GM19351 (cell line): ENCODE measurements around the gene GDF10.

Experiments
- ATAC-seq: cut with Tn5 transposase; IDR thresholded peaks from one replicate; pipeline ENCODE4 v1.9.1; 2021; ENCODE audit warnings: mild to moderate bottlenecking, moderate library complexity; ENCODE audit not compliant: unreplicated experiment

Gene GDF10

DNA sequence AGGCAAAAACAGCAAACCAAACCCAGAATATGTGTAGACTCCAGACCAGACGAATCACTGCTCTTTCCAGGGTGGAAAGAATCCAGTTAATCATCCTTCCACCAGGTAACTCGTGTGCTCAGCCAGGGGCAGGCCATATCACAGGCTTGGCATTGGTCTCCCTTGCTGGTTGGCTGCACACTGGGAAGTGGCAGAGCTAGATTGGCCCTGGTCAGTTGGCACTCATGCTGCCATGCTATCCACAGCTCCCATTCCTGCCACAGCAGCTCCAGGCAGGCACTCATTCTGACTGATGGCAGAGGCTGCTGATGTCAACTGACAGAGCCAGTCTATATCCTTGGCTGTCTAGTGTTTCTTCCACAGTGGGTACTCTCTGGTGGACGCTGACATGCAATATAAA lies 9.7 kb upstream of the GDF10 start:
- ATAC-seq: no peak

- ATAC-seq: no peak
These were observed 8.3 kb upstream of the GDF10 start for GRCh38 chr10:47291682-47292081.

DNA sequence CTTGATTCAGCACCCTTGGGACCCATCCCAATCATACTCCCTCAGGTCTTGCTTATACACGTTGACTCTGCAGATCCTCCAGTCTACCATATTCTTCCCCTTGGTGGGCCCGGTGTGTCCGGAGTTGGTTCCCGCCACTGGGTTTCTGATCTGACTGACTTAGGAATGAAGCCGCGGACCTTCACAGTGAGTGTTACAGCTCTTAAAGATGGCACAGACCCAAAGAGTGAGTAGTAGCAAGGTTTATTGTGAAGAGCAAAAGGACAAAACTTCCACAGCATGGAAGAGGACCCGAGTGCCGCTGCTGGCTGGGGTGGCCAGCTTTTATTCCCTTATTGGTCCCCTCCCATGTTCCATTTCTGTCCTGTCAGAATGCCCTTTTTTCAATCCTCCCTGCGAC lies 5.9 kb upstream of the GDF10 start:
- no peak for ATAC-seq

- ATAC-seq: no peak
These were observed 5.5 kb upstream of the GDF10 start for GRCh38 chr10:47294501-47294900.

DNA sequence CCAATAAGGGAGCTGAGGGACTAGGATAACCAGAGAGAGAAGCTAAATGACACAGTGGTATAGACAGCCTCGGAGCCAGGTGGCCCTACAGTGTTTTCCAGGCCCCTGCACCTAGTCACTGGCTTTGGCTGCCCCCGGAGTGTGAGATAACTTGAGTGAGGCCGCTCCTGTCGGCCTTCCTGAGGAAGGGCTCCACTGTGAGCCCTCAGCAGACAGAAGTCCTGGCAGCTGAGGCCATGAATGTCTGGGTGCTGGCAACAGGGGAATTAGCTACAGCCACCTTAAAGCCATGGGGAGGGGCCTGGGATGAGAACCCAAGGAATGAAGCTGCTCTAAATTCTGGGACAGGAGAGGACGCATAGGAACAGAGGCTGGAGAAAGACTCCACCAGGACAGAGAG lies 4.6 kb upstream of the GDF10 start:
- ATAC-seq: no peak

DNA sequence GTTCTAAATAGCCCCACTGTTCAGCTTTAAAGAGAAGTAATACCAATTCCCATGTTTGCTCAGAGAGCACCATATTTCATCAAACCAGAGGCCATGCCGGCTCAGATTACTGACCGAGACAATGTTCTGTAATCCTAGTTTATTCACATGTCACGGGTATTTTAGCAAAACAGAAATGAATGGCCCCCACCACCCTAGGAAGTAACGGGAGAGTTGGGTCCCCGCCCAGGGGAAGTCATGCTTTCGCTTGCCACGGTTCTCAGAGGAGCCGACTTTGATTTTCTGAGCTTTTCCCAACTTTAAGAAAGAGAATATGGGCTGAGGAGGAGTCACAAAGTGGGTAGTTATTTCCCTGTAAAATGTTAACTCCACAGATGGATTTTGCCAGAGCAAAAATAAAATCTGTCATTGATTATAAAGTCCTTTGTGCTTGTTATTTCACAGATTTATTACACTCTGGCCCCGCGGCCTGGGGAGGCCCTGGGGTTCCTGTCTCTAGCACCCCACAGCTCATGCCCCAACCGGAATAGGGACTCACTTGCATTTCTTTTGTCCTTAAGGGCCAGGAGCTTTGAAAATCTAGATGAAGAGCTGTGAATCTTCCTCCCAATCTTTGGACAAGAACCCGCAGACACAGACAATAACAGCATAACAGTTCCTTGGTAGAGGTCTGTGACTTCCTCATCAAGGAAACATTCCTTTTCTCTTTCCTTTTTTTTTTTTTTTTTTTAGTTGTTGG lies 3.7 kb upstream of the GDF10 start:
- no peak for ATAC-seq

- ATAC-seq: no peak
These were observed 3.1 kb upstream of the GDF10 start for GRCh38 chr10:47296941-47297340.

- no peak for ATAC-seq
These were observed 2.0 kb upstream of the GDF10 start for GRCh38 chr10:47297866-47298540.

GRCh38 chr10:47298715-47299114 lies 1.3 kb upstream of the GDF10 start:
- ATAC-seq: no peak

DNA sequence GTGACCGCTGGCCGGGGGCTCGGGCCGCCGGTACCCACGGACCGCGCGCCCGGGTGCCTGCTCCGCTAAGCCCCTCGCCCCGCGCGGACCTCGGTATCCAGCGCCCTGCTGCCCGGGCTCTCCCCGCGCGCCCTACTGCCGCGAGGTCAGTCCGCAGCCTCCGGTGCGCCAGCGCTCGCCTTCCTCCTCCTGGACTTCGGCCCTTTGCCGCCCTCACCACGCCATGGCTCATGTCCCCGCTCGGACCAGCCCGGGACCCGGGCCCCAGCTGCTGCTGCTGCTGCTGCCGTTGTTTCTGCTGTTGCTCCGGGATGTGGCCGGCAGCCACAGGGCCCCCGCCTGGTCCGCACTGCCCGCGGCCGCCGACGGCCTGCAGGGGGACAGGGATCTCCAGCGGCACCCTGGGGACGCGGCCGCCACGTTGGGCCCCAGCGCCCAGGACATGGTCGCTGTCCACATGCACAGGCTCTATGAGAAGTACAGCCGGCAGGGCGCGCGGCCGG lies 483 bp downstream of the GDF10 start:
- no peak for ATAC-seq

DNA sequence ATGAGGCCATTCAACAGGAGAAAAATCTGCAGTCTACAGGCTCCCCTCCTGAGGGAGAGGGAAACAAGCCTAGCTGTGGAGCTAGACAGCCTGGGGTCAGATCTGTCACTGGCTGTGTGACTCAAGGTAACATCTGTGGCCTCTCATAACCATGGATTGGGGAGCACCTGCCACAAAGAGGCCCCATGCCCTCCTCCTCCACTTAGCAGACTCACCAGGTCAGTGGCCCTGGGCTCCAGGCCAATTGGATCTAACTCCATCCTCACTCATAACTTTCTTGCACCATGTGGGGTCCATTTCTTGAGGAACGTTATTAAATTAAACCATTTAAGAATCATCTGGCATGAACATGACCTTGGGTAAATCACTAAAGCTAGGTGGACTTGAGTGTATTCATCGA lies 1.8 kb downstream of the GDF10 start:
- ATAC-seq: no peak

DNA sequence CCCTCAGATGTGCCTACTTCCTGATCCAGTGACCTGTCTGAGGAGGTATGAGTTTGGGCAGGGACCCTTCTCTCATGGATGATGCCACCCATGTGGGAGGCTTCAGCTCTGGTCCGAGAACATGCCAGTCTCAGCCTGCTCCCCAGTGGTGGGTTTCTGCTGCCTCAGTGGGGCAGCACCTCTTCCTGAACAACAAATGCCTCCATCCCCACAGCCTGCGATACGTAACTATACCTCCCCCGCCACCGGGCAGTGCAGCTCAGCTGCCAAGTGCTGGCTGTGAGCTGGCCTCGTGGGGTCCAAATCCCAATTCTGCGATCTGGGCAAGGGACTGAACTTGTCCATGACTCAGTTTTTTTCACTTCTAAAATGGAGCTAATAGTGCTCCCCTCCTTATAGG lies 3.1 kb downstream of the GDF10 start:
- ATAC-seq: no peak

DNA sequence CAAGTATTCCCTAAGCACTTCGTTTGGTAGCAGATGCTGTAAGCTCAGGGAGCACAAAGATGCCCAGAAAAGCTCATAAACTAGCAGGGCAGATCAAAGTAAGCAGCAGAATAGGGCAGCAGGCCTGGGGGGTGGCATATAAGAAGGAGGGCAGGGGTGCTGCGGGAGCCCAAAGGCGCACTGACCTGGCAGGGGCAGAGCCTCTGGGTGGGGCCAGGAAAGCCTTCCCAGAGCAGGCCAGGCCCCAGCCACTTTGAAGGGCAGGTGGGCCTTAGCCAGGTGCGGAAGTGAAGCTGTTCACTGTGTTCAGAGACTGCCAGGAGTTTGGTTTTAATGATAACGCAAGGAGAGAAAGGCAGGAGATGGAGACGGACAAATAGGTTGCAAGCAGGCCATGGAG lies 3.9 kb downstream of the GDF10 start:
- ATAC-seq: no peak

- ATAC-seq: no peak
These were observed 5.6 kb downstream of the GDF10 start for GRCh38 chr10:47305566-47305965.

- ATAC-seq: no peak
These were observed 6.6 kb downstream of the GDF10 start for GRCh38 chr10:47306387-47307210.

DNA sequence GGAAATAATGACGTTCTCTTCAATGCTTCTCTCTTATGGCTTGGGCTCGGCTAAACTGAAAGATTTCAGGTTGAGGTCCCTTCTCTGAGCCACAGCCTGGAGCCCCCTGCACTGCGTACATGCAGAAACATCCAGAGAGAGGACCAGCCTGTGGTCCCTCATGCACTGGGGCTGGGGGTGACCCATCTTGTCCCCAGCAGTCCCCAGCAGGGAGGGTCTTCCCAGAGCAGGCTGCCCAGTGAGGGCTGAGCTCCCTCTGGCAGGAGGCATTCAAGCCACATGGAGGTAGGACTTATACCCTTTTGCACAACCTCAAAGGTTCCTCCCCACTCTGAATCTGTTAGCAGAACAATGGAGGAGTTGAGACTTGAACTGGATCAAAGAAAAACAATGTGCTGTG lies 7.4 kb downstream of the GDF10 start:
- ATAC-seq: no peak

DNA sequence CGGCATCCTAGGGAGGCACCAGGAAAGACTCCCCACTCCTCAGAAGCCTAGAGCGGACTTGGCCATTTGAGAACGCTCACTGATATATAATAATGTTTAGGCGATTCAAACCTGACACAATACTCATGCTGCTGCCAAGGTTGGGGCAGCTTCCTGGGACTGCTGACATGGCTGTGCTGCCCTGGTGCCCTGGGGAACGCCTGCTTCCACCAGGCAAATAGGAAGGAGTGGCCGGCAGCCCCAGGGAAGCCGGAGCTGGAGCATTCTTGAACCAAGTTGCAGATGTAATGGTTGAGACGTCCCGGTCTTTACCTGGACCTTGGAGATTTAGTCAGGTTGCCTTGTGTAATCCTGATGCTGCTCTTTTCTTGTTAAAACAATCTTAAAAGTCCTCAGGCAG lies 8.8 kb downstream of the GDF10 start:
- no peak for ATAC-seq

- no peak for ATAC-seq
These were observed 9.6 kb downstream of the GDF10 start for GRCh38 chr10:47309408-47310089.

DNA sequence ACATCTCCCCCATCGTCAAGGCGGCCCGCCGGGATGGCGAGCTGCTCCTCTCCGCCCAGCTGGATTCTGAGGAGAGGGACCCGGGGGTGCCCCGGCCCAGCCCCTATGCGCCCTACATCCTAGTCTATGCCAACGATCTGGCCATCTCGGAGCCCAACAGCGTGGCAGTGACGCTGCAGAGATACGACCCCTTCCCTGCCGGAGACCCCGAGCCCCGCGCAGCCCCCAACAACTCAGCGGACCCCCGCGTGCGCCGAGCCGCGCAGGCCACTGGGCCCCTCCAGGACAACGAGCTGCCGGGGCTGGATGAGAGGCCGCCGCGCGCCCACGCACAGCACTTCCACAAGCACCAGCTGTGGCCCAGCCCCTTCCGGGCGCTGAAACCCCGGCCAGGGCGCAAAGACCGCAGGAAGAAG lies 10.1 kb downstream of the GDF10 start:
- ATAC-seq: no peak

DNA sequence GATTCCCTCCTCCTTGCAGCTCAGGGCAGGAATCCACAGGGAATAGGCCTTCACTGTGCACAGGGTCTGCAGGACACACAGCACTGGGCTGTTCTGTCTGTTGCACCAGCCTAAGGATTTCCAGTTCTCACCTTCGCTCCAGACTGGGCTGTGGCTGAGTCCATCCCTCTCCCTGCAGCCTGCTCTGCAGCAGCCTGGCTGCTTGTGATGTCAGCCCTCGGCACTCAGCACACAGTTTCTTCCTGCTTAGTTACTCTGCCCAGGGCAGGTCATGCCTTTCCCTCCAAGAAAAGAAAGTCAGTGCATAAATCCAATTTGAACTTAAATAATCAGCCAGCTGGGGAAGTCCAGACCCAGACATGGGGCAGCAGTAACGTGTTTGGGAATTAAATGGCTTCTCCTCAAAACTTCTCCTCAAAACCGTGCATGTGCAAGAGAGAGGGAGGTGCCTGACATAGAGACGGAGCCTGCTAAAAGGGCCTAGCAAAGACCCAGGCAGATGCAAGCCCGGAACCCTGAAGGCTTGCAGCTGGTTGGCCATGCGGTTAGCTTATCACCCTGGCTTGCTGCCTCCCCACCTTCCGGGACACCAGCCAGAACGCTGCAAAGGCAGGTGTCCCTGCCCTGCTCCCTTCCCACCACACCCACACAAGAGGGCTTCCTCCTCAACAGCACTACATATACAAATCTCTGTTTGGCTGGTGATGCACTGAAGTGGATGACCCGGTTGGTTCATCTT lies 11.4 kb downstream of the GDF10 start:
- no peak for ATAC-seq
